Inflammatory macrophage treated with lipopolysaccharide for 1 hour (primary cell): ENCODE results near the gene DMRT1.

Experiments
- DNase-seq, 2 donors: peaks; one replicate each; pipeline ENCODE4 v3.0.0-alpha.2; 2020 to 2022

Gene DMRT1

GRCh38 chr9:841371-842209 is at the start of gene DMRT1:
Gene DMRT1 (plus strand): TSS chr9:841697. CDS start chr9:841839, 142 bp downstream.
- DNase-seq = no peak

GRCh38 chr9:792331-793260 is 48.9 kb upstream of the DMRT1 start:
- peak in 1 of 2 donors; percentile 0 for DNase-seq

GRCh38 chr9:794386-794785 is 47.1 kb upstream of the DMRT1 start:
- DNase-seq = no peak

GRCh38 chr9:795869-796268 is 45.6 kb upstream of the DMRT1 start:
- DNase-seq = no peak

- no peak for DNase-seq
Measured at GRCh38 chr9:800591-801150, 40.8 kb upstream of the DMRT1 start.

GRCh38 chr9:801399-802071 is 40.0 kb upstream of the DMRT1 start:
- no peak for DNase-seq

- DNase-seq = no peak
Measured at GRCh38 chr9:804026-804425, 37.5 kb upstream of the DMRT1 start.

- DNase-seq = no peak
Measured at GRCh38 chr9:805151-805550, 36.3 kb upstream of the DMRT1 start.

- DNase-seq = peak; percentile 8 to 66
Measured at GRCh38 chr9:806285-807156, 35.0 kb upstream of the DMRT1 start.

GRCh38 chr9:811106-811531 is 30.4 kb upstream of the DMRT1 start:
- DNase-seq = no peak

GRCh38 chr9:818958-819357 is 22.5 kb upstream of the DMRT1 start:
- no peak for DNase-seq

GRCh38 chr9:826500-827280 is 14.8 kb upstream of the DMRT1 start:
- no peak for DNase-seq

- no peak for DNase-seq
Measured at GRCh38 chr9:840343-840742, 1.2 kb upstream of the DMRT1 start.

- no peak for DNase-seq
Measured at GRCh38 chr9:842635-843426, 1.3 kb downstream of the DMRT1 start.

- DNase-seq = no peak
Measured at GRCh38 chr9:843427-843785, 1.9 kb downstream of the DMRT1 start.

GRCh38 chr9:846852-847251 is 5.4 kb downstream of the DMRT1 start:
- no peak for DNase-seq

GRCh38 chr9:847505-847904 is 6.0 kb downstream of the DMRT1 start:
- no peak for DNase-seq

- DNase-seq = no peak
Measured at GRCh38 chr9:849431-849830, 7.9 kb downstream of the DMRT1 start.

- no peak for DNase-seq
Measured at GRCh38 chr9:852539-852938, 11.0 kb downstream of the DMRT1 start.

- DNase-seq = no peak
Measured at GRCh38 chr9:859251-859650, 17.8 kb downstream of the DMRT1 start.
